ENCODE data around the gene PEX14.
A peak's percentile ranks its signal among the peaks of the same experiment; 100 is the strongest.

The PEX14 gene

DNA sequence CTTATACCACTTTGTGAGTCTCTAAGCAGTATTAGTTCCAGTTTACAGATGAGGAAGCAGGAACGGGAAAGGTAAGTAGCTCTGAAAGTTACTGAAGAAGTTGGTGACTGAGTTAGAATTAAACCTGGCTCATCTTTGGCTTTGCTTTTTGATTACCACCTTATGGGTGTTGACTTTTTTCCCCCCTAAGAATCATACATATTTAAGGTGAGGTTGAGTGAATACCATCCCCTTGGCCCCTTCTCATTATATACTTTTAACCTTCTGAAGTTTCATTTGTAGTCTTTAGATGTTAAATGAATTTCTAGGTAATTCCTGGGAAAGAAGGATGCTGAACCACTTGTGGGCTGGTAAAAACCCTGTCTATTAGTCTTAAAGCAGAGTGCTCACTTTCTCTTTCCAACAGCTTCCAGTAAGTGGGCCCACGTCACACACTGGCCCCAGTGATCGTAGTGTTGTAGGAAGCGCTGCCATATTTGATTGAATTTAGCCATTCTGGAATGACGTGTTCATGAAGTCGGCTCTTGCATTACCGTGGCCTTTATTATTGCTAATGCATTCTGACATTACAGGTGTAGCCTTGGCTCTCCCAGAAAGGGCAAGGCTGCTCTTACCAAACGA lies 46.9 kb downstream of the PEX14 start:
- in situ Hi-C loops (cut with HindIII; ENCODE audit: low sequenced_read_pairs), result no loop called here
- no peak overlapping the region for H3K4me3 ChIP-seq (ENCODE audit: low read depth, low read length)
- no peak for DNase-seq (ENCODE audit: low read depth, low spot score)
- TF ChIP-seq, protein P1, sequence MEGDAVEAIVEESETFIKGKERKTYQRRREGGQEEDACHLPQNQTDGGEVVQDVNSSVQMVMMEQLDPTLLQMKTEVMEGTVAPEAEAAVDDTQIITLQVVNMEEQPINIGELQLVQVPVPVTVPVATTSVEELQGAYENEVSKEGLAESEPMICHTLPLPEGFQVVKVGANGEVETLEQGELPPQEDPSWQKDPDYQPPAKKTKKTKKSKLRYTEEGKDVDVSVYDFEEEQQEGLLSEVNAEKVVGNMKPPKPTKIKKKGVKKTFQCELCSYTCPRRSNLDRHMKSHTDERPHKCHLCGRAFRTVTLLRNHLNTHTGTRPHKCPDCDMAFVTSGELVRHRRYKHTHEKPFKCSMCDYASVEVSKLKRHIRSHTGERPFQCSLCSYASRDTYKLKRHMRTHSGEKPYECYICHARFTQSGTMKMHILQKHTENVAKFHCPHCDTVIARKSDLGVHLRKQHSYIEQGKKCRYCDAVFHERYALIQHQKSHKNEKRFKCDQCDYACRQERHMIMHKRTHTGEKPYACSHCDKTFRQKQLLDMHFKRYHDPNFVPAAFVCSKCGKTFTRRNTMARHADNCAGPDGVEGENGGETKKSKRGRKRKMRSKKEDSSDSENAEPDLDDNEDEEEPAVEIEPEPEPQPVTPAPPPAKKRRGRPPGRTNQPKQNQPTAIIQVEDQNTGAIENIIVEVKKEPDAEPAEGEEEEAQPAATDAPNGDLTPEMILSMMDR (IDR thresholded peaks at IDR 0.05; ENCODE audit: low read depth, low read length), result no peak

DNA sequence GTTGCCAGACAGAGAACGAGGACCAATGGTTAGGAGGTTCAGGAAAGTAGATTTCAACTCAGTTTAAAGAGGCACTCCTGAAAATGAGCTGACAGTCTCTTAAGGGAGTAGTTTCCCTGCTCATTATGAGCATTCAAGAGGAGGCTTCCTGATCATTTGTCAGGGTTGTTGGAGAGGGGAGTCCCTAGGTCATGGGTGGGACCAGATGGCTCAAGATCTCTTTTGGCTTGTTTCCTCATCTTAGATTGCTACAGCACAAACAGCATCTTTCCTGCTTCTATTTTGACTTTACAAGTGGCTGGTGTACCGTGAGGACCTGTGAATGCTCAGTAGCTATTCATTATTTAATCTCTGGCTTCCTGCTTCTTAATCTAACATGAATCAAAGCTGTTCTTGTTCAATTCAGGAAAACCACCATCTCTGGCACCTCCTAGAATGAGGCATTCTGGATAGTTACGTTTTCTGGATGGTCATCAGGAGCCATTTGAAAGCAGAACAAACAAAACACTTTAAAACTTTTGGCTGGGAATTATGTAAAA lies 47.6 kb downstream of the PEX14 start:
- in situ Hi-C loops (cut with HindIII; ENCODE audit: low sequenced_read_pairs), result no loop called here

DNA sequence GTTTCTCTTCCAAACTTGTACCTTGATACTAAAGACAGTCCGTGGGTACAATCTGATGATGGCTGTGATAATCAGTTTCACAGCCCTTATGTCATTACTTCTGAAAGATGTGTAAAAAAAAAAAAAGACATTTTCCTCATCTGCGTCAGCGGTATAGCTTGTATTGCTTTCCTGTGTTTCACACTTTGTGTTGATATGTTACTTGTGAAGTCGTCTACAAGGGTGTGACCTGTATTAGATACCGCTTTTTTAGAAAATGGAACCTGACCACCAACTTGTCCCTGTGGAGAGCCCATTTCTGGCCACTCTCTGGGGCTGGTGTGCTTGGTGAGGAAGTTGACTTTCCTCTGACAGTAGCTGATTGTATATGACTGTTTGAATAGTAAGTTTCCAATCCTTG lies 50.5 kb downstream of the PEX14 start:
- in situ Hi-C loops (cut with HindIII; ENCODE audit: low sequenced_read_pairs), result no loop called here
- no peak for DNase-seq (ENCODE audit: low read depth, low spot score)
- TF ChIP-seq, protein P1 (IDR thresholded peaks at IDR 0.05; ENCODE audit: low read depth, low read length), result no peak
- no peak overlapping the region for H3K4me3 ChIP-seq (ENCODE audit: low read depth, low read length)

More for the DNA sequence above, 47.6 kb downstream of the PEX14 start:
- no peak overlapping the region for H3K4me3 ChIP-seq (ENCODE audit: low read depth, low read length)
- DNase-seq (ENCODE audit: low read depth, low spot score), result no peak
- TF ChIP-seq, protein P1 (IDR thresholded peaks at IDR 0.05; ENCODE audit: low read depth, low read length), result no peak

DNA sequence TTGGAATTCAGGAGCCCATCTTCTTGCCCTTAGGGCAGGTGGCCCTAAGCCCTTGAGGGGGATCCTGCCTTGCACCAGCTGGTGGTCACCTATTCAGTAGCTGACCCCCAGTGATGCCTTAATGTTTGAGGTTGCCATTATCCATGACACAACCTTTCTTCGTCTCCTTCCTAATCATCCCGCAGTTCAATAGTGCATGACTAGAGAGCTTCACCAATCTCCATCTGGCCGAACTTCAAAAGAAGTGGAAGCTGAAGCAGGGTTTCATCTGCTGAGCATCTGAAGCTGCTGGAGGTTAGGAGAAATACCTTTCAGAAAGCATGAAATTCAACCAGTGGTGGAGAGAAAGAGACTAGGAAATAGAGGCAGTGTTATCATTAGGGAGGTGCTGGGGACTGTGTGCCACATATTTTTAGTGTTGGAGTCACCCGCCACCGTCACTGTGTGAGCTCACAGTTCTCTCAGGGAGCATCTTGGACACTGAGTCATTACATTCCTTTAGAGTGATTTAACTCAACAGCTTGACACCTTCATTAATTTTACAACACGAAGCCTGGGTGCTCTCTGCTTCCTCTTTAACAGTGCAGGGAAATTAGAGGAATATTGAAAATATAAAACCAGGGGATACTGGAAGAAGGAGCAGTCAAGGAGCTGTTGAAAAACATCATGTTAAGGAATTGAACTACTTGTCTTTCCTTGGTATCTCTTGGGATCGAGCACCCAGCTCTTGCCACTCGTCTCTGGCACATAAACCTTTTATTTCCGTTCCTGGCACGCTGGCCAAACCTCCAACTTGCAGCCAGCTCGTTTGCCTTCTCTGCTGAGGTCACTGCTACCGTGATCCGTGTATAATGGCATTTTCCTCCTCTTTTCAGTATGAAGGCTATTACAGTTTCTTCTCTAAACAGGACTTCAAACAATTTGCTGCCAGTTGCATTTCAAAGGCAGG lies 53.6 kb downstream of the PEX14 start:
- TF ChIP-seq, protein P1 (IDR thresholded peaks at IDR 0.05; ENCODE audit: low read depth, low read length), result no peak
- DNase-seq (ENCODE audit: low read depth, low spot score), result peak; percentile 87
- H3K4me3 ChIP-seq (ENCODE audit: low read depth, low read length), result no peak overlapping the region
- in situ Hi-C loops (cut with HindIII; ENCODE audit: low sequenced_read_pairs), result no loop called here

DNA sequence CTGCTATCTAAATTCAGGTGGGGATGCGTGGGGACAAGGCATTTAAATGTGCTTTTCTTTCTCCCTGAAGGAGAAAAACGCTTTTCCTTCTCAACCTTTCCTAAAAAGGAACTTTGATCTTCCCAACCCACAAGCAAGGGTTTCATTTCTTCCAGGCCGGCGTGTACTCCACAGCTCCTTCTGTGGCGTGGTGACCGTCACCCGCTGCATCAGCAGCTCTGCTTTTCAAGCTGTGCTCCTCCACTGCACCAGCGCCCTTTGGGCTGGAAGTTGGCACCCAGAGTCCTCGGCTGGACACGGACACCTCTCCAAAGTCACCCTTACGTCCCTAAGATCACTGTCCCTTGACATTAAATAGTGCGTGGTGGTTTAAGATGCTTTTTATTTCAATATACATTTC lies 54.3 kb downstream of the PEX14 start:
- no peak for DNase-seq (ENCODE audit: low read depth, low spot score)
- TF ChIP-seq, protein P1 (IDR thresholded peaks at IDR 0.05; ENCODE audit: low read depth, low read length), result no peak
- in situ Hi-C loops (cut with HindIII; ENCODE audit: low sequenced_read_pairs), result no loop called here
- no peak overlapping the region for H3K4me3 ChIP-seq (ENCODE audit: low read depth, low read length)

DNA sequence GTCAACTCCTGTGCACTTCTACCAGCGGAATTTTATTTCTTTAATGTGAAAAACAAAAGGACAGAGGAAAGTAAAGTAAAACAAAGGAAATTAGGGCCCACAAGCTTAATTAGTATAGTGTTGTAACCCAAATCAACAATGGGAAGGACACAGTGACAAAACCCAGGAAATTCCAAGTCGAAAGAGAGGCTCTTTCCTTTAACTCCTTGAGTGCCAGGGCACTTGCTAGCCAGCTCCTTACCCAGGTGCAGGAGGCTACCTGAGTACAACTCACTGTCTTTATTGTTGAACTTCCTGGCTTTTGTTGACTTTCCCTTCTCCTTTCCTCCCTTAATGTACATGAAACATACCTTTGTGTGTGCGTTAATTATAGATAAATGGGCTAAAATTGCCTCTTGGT lies 55.0 kb downstream of the PEX14 start:
- DNase-seq (ENCODE audit: low read depth, low spot score), result no peak
- H3K4me3 ChIP-seq (ENCODE audit: low read depth, low read length), result no peak overlapping the region
- TF ChIP-seq, protein P1 (IDR thresholded peaks at IDR 0.05; ENCODE audit: low read depth, low read length), result no peak
- in situ Hi-C loops (cut with HindIII; ENCODE audit: low sequenced_read_pairs), result no loop called here

Measured in astrocyte of the spinal cord (primary cell).